ENCODE data around the gene SACS.

DNA sequence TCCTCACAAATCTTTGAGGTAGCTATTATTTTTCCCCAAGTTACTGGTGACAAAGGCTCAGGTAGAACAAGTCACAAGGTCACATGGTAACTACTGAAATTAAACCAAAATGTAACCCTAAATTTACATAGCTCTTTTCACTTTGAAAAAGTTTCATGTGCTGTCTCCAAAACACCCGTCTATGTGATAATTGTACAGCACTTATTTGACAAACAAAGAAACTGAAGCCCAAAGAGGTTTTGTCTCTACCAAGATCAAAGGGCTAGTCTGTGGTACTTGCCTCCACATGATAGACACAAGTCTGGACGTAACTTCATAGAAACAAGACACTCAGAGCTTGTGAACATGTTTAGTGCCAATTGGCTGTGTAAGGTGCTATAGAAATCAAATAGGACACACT, 108.3 kb downstream of the SACS start:
- TF ChIP-seq ZFX (IDR thresholded peaks at IDR 0.05) = no peak
- no peak for TF ChIP-seq CEBPB (IDR thresholded peaks at IDR 0.05; ENCODE audit: low read depth)
- TF ChIP-seq, protein P1, sequence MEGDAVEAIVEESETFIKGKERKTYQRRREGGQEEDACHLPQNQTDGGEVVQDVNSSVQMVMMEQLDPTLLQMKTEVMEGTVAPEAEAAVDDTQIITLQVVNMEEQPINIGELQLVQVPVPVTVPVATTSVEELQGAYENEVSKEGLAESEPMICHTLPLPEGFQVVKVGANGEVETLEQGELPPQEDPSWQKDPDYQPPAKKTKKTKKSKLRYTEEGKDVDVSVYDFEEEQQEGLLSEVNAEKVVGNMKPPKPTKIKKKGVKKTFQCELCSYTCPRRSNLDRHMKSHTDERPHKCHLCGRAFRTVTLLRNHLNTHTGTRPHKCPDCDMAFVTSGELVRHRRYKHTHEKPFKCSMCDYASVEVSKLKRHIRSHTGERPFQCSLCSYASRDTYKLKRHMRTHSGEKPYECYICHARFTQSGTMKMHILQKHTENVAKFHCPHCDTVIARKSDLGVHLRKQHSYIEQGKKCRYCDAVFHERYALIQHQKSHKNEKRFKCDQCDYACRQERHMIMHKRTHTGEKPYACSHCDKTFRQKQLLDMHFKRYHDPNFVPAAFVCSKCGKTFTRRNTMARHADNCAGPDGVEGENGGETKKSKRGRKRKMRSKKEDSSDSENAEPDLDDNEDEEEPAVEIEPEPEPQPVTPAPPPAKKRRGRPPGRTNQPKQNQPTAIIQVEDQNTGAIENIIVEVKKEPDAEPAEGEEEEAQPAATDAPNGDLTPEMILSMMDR (IDR thresholded peaks at IDR 0.05 in 2 of 3, conservative IDR thresholded peaks at IDR 0.05 in 1 of 3; ENCODE audit: borderline replicate concordance in 1 of 3, insufficient read depth in 1 of 3, low read depth in 2 of 3, low read length in 2 of 3) = no peak
- TF ChIP-seq POLR2AphosphoS5 (IDR thresholded peaks at IDR 0.05; ENCODE audit: low read depth, low read length) = no peak
- no peak for TF ChIP-seq POLR2A (IDR thresholded peaks at IDR 0.05; ENCODE audit: borderline replicate concordance, extremely low read depth, insufficient read depth, insufficient read length)
- TF ChIP-seq, protein P2, sequence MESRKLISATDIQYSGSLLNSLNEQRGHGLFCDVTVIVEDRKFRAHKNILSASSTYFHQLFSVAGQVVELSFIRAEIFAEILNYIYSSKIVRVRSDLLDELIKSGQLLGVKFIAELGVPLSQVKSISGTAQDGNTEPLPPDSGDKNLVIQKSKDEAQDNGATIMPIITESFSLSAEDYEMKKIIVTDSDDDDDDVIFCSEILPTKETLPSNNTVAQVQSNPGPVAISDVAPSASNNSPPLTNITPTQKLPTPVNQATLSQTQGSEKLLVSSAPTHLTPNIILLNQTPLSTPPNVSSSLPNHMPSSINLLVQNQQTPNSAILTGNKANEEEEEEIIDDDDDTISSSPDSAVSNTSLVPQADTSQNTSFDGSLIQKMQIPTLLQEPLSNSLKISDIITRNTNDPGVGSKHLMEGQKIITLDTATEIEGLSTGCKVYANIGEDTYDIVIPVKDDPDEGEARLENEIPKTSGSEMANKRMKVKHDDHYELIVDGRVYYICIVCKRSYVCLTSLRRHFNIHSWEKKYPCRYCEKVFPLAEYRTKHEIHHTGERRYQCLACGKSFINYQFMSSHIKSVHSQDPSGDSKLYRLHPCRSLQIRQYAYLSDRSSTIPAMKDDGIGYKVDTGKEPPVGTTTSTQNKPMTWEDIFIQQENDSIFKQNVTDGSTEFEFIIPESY (IDR thresholded peaks at IDR 0.05; ENCODE audit: extremely low read depth, insufficient replicate concordance, low read length) = no peak
- TF ChIP-seq EZH2 (IDR thresholded peaks at IDR 0.05) = no peak
- TF ChIP-seq, protein P3, sequence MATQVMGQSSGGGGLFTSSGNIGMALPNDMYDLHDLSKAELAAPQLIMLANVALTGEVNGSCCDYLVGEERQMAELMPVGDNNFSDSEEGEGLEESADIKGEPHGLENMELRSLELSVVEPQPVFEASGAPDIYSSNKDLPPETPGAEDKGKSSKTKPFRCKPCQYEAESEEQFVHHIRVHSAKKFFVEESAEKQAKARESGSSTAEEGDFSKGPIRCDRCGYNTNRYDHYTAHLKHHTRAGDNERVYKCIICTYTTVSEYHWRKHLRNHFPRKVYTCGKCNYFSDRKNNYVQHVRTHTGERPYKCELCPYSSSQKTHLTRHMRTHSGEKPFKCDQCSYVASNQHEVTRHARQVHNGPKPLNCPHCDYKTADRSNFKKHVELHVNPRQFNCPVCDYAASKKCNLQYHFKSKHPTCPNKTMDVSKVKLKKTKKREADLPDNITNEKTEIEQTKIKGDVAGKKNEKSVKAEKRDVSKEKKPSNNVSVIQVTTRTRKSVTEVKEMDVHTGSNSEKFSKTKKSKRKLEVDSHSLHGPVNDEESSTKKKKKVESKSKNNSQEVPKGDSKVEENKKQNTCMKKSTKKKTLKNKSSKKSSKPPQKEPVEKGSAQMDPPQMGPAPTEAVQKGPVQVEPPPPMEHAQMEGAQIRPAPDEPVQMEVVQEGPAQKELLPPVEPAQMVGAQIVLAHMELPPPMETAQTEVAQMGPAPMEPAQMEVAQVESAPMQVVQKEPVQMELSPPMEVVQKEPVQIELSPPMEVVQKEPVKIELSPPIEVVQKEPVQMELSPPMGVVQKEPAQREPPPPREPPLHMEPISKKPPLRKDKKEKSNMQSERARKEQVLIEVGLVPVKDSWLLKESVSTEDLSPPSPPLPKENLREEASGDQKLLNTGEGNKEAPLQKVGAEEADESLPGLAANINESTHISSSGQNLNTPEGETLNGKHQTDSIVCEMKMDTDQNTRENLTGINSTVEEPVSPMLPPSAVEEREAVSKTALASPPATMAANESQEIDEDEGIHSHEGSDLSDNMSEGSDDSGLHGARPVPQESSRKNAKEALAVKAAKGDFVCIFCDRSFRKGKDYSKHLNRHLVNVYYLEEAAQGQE (IDR thresholded peaks at IDR 0.05; ENCODE audit: low read depth) = no peak
